Uterus (tissue), 4 donors: ENCODE data around the gene ADGRG7. TPM values are rescaled to one million over a fixed set of nuclear protein-coding genes. Genes with fewer than 3 reads are reported as not detected.

Source experiments
- DNase-seq, 2 donors: peaks; one replicate each; pipeline ENCODE4 v3.0.0-alpha.2; 2019 to 2020
- H3K27ac ChIP-seq, 2 donors: fragments of 200-600 bp; sonication (generic); 1 replicate in 1 of 2; 2 replicates in 1 of 2; pipeline ENCODE4 v1.5.1; 2016 to 2018
- H3K27me3 ChIP-seq, 2 donors: fragments of 200-600 bp; sonication (generic); one replicate each; pipeline ENCODE4 v1.5.1; 2018 to 2019; ENCODE audit warnings: control low read depth in 1 of 2
- H3K36me3 ChIP-seq, 2 donors: fragments of 200-600 bp; sonication (generic); one replicate each; pipeline ENCODE4 v1.5.1; 2019; ENCODE audit warnings: control low read depth in 1 of 2
- H3K4me1 ChIP-seq, 2 donors: fragments of 200-600 bp; sonication (generic); one replicate each; pipeline ENCODE4 v1.5.1; 2018 to 2019; ENCODE audit warnings: control low read depth in 1 of 2
- H3K4me3 ChIP-seq, 2 donors: fragments of 200-600 bp; sonication (generic); 1 replicate in 1 of 2; 2 replicates in 1 of 2; pipeline ENCODE4 v1.5.1; 2018 to 2019; ENCODE audit warnings: mild to moderate bottlenecking in 1 of 2
- H3K9me3 ChIP-seq, 2 donors: fragments of 200-600 bp; sonication (generic); one replicate each; pipeline ENCODE4 v1.5.1; 2019; ENCODE audit warnings: control low read depth in 1 of 2
- CTCF ChIP-seq, 4 experiments: fragments of 200-600 bp in 2 of 4; fragments of 450-650 bp in 2 of 4; sonication (generic) in 2 of 4; IDR thresholded peaks; one replicate each; pipeline ENCODE4 v1.5.1; 2016 to 2019; ENCODE audit warnings: antibody characterized with exemption in 4 of 4, mild to moderate bottlenecking in 2 of 4, moderate library complexity in 1 of 4
- POLR2A ChIP-seq, 2 donors: fragments of 450-650 bp; IDR thresholded peaks; one replicate each; pipeline ENCODE4 v1.6.1; 2016; ENCODE audit warnings: antibody characterized with exemption in 2 of 2, mild to moderate bottlenecking in 1 of 2, moderate library complexity in 1 of 2
- intact Hi-C: fragments of 100-400 bp; cut with DNase I; formaldehyde crosslinking; loops from one replicate; pipeline ENCODE4 v1.15.1; 2023; ENCODE audit warnings: low total_unique reads
- total RNA-seq, 4 donors: library from RNA; depleted of rRNA in 3 of 4; stranded (reverse); fragments of >200 nt in 3 of 4; gene quantifications; one replicate each; pipeline versions ENCODE4 v1.1.0 to v1.2.4, GENCODE V29; 2014 to 2023
- donor health status: DM: yes; HTN: yes; CAD: no.

ADGRG7 gene
- total RNA-seq, 4 donors from 2014 or later, result 0.21 to 0.70 TPM; not detected in 2

GRCh38 chr3:100719136-100719535 is 109.7 kb downstream of the ADGRG7 start:
- H3K4me1 ChIP-seq, result peaks cover 0 to 6% of the 10 kb centered on the region in 2 donors
- no peak overlapping the region for H3K27ac ChIP-seq
- TF ChIP-seq POLR2A (IDR thresholded peaks at IDR 0.05) (no peak), CTCF (IDR thresholded peaks at IDR 0.05) (no peak)
- intact Hi-C loops, result no loop called here
- H3K4me3 ChIP-seq, result no peak overlapping the region
- H3K9me3 ChIP-seq, result no peaks in the 10 kb centered on the region
- DNase-seq, result no peak
- no peaks in the 10 kb centered on the region for H3K27me3 ChIP-seq
- no peaks in the 10 kb centered on the region for H3K36me3 ChIP-seq

- Histone ChIP-seq H3K4me1 (peaks cover 0 to 6% of the 10 kb centered on the region in 2 donors), H3K36me3 (no peaks in the 10 kb centered on the region), H3K4me3 (no peak overlapping the region), H3K27ac (no peak overlapping the region), H3K9me3 (no peaks in the 10 kb centered on the region), H3K27me3 (no peaks in the 10 kb centered on the region)
- no peak for DNase-seq
- intact Hi-C loops, result no loop called here
- no peak for TF ChIP-seq POLR2A (IDR thresholded peaks at IDR 0.05)
These were observed 111.0 kb downstream of the ADGRG7 start for GRCh38 chr3:100720426-100720825.

GRCh38 chr3:100725935-100726513 is 116.6 kb downstream of the ADGRG7 start:
- H3K36me3 ChIP-seq, result no peaks in the 10 kb centered on the region

GRCh38 chr3:100726706-100727105 is 117.3 kb downstream of the ADGRG7 start:
- no peaks in the 10 kb centered on the region for H3K36me3 ChIP-seq

More at GRCh38 chr3:100725935-100726513, 116.6 kb downstream of the ADGRG7 start:
- TF ChIP-seq POLR2A (IDR thresholded peaks at IDR 0.05) (no peak), CTCF (IDR thresholded peaks at IDR 0.05) (no peak)
- Histone ChIP-seq H3K27ac (no peak overlapping the region), H3K4me3 (no peak overlapping the region), H3K9me3 (no peaks in the 10 kb centered on the region), H3K4me1 (no peaks in the 10 kb centered on the region), H3K27me3 (no peaks in the 10 kb centered on the region)
- no peak for DNase-seq
- intact Hi-C loops, result no loop called here

GRCh38 chr3:100730524-100730923 is 121.1 kb downstream of the ADGRG7 start:
- no peak for DNase-seq
- Histone ChIP-seq H3K27me3 (no peaks in the 10 kb centered on the region), H3K27ac (no peak overlapping the region), H3K4me3 (no peak overlapping the region), H3K36me3 (no peaks in the 10 kb centered on the region), H3K4me1 (no peaks in the 10 kb centered on the region), H3K9me3 (no peaks in the 10 kb centered on the region)
- intact Hi-C loops, result no loop called here
- TF ChIP-seq POLR2A (IDR thresholded peaks at IDR 0.05) (no peak), CTCF (IDR thresholded peaks at IDR 0.05) (no peak)

More at GRCh38 chr3:100726706-100727105, 117.3 kb downstream of the ADGRG7 start:
- DNase-seq, result no peak
- no peaks in the 10 kb centered on the region for H3K27me3 ChIP-seq
- no peak overlapping the region for H3K4me3 ChIP-seq
- no peaks in the 10 kb centered on the region for H3K4me1 ChIP-seq
- no peak overlapping the region for H3K27ac ChIP-seq
- TF ChIP-seq POLR2A (IDR thresholded peaks at IDR 0.05) (no peak), CTCF (IDR thresholded peaks at IDR 0.05) (no peak)
- H3K9me3 ChIP-seq, result no peaks in the 10 kb centered on the region
- intact Hi-C loops, result no loop called here

- H3K4me3 ChIP-seq, result no peak overlapping the region
- no peak for DNase-seq
- no peaks in the 10 kb centered on the region for H3K36me3 ChIP-seq
- intact Hi-C loops, result no loop called here
- H3K4me1 ChIP-seq, result no peaks in the 10 kb centered on the region
- no peak overlapping the region for H3K27ac ChIP-seq
- H3K9me3 ChIP-seq, result no peaks in the 10 kb centered on the region
- no peak for TF ChIP-seq CTCF (IDR thresholded peaks at IDR 0.05)
- no peak for TF ChIP-seq POLR2A (IDR thresholded peaks at IDR 0.05)
- H3K27me3 ChIP-seq, result no peaks in the 10 kb centered on the region
These were observed 123.0 kb downstream of the ADGRG7 start for GRCh38 chr3:100732435-100732834.
